Endothelial cell of umbilical vein (primary cell): Measurements from ENCODE around the gene ZNF48. TPM values are rescaled to one million over a fixed set of nuclear protein-coding genes. Genes with fewer than 3 reads are reported as not detected.

ENCODE experiments used
- BruUV-seq: library from RNA; stranded (reverse); fragments of 400-500 nt; replicated peaks from 2 replicates; lab custom pipeline; 2021; lab: Mats Ljungman, UMichigan
- CTCF ChIA-PET: fragments of 300-600, 350-600 bp; sonication (Branson Sonifier 250); formaldehyde crosslinking; loops from one replicate; lab custom pipeline; 2021; ENCODE audit warnings: antibody characterized with exemption, inconsistent platforms; lab: Charles Lee
- POLR2A ChIA-PET: fragments of 300-600, 350-600 bp; sonication (Branson Sonifier 250); formaldehyde crosslinking; loops from one replicate; lab custom pipeline; 2021; ENCODE audit warnings: antibody characterized with exemption, inconsistent platforms; lab: Charles Lee
- DNase-seq: peaks from one replicate; pipeline ENCODE4 v3.0.0-alpha.2; 2011; ENCODE audit warnings: low read depth, low spot score
- FAIRE-seq: peaks from 2 replicates; lab custom pipeline; 2011; peaks lifted over from hg19 to GRCh38; lab: Jason Lieb, UNC
- H2AFZ ChIP-seq: 2 replicates; pipeline ENCODE4 v1.6.0; 2012; ENCODE audit warnings: low read depth, low read length, control low read depth, inconsistent platforms
- H3K27ac ChIP-seq: 2 replicates; pipeline ENCODE4 v1.5.1; 2011; ENCODE audit warnings: low read depth, mild to moderate bottlenecking, control low read depth, low read length, moderate library complexity; ENCODE audit not compliant: insufficient read depth
- H3K27me3 ChIP-seq, 2 experiments: 2 replicates each; pipeline versions ENCODE4 v1.6.0 to v1.6.1; 2011; ENCODE audit warnings: low read length in 2 of 2, mixed read lengths in 1 of 2; ENCODE audit not compliant: control insufficient read depth in 2 of 2, insufficient read depth in 2 of 2
- H3K36me3 ChIP-seq, 2 experiments: 2 replicates in 1 of 2; 3 replicates in 1 of 2; pipeline ENCODE4 v1.5.1; 2011; ENCODE audit warnings: low read length in 2 of 2, mild to moderate bottlenecking in 1 of 2, moderate library complexity in 1 of 2; ENCODE audit not compliant: control insufficient read depth in 2 of 2, insufficient read depth in 2 of 2; ENCODE audit errors: extremely low read depth in 1 of 2
- H3K4me1 ChIP-seq: 3 replicates; pipeline ENCODE4 v1.5.1; 2011; ENCODE audit warnings: mild to moderate bottlenecking, low read length; ENCODE audit not compliant: control insufficient read depth, insufficient read depth; ENCODE audit errors: extremely low read depth
- H3K4me2 ChIP-seq: 2 replicates; pipeline ENCODE4 v1.6.1; 2011; ENCODE audit warnings: low read length, control low read depth, mixed read lengths; ENCODE audit not compliant: insufficient read depth
- H3K4me3 ChIP-seq, 3 experiments: fragments of 200-600 bp in 1 of 3; sonication (generic), shearing (Covaris generic) in 1 of 3; replicated peaks in 1 of 3; 2 replicates each; pipeline ENCODE4 v1.5.1; 2011 to 2016; ENCODE audit warnings: control low read depth in 3 of 3, low read length in 3 of 3, mild to moderate bottlenecking in 2 of 3, inconsistent platforms in 1 of 3, low read depth in 1 of 3, moderate library complexity in 1 of 3; ENCODE audit not compliant: insufficient read depth in 1 of 3
- H3K79me2 ChIP-seq: 2 replicates; pipeline ENCODE4 v1.6.0; 2012; ENCODE audit warnings: low read length, inconsistent platforms; ENCODE audit not compliant: control insufficient read depth, insufficient read depth
- H3K9ac ChIP-seq: replicated peaks from 2 replicates; pipeline ENCODE3; 2011; ENCODE audit warnings: low read length, control low read depth; ENCODE audit not compliant: insufficient read depth; ENCODE audit errors: extremely low read depth
- H3K9me1 ChIP-seq: replicated peaks from 3 replicates; pipeline ENCODE4 v1.6.0; 2011; ENCODE audit warnings: mild to moderate bottlenecking, low read length; ENCODE audit not compliant: control insufficient read depth, insufficient read depth; ENCODE audit errors: extremely low read depth
- H3K9me3 ChIP-seq: replicated peaks from 2 replicates; pipeline ENCODE4 v1.5.1; 2012; ENCODE audit warnings: low read length, inconsistent platforms; ENCODE audit not compliant: control insufficient read depth, insufficient read depth
- H4K20me1 ChIP-seq: replicated peaks from 2 replicates; pipeline ENCODE3; 2011; ENCODE audit warnings: mild to moderate bottlenecking, low read length; ENCODE audit not compliant: control insufficient read depth, insufficient read depth; ENCODE audit errors: extremely low read depth
- CTCF ChIP-seq, 2 donors: IDR thresholded peaks; 1 replicate in 1 of 2; 2 replicates in 1 of 2; pipeline ENCODE4 v1.5.1; 2011; ENCODE audit warnings: low read length in 2 of 2, mild to moderate bottlenecking in 2 of 2, moderate library complexity in 2 of 2, control low read depth in 1 of 2, inconsistent platforms in 1 of 2, low read depth in 1 of 2; ENCODE audit not compliant: insufficient read depth in 1 of 2; ENCODE audit errors: extremely low read depth in 1 of 2
- EZH2 ChIP-seq: IDR thresholded peaks from 2 replicates; pipeline ENCODE4 v1.6.1; 2012; ENCODE audit warnings: borderline replicate concordance, low read depth, mild to moderate bottlenecking, moderate library complexity, low read length, inconsistent platforms; ENCODE audit not compliant: severe bottlenecking
- FOS ChIP-seq: IDR thresholded peaks from 2 replicates; pipeline ENCODE4 v1.6.1; 2011; ENCODE audit warnings: mild to moderate bottlenecking, low read length, moderate library complexity, borderline replicate concordance; ENCODE audit not compliant: insufficient read depth
- GATA2 ChIP-seq: IDR thresholded peaks from 2 replicates; pipeline ENCODE4 v1.7.0; 2011; ENCODE audit warnings: low read depth, mild to moderate bottlenecking, moderate library complexity, mixed read lengths, low read length; ENCODE audit not compliant: insufficient read length, insufficient read depth
- JUN ChIP-seq: IDR thresholded peaks from 2 replicates; pipeline ENCODE4 v1.6.1; 2011; ENCODE audit warnings: borderline replicate concordance, low read depth; ENCODE audit not compliant: insufficient read length, insufficient read depth
- MAX ChIP-seq: IDR thresholded peaks from 2 replicates; pipeline ENCODE4 v1.6.1; 2011; ENCODE audit not compliant: insufficient read depth, insufficient read length
- MYC ChIP-seq: IDR thresholded peaks from one replicate; pipeline ENCODE4 v1.6.1; 2011; ENCODE audit warnings: mild to moderate bottlenecking, low read depth, low read length
- POLR2A ChIP-seq: IDR thresholded peaks from 2 replicates; pipeline ENCODE4 v1.6.1; 2012; ENCODE audit warnings: low read depth, mild to moderate bottlenecking, control low read depth, low read length
- POLR2AphosphoS5 ChIP-seq: IDR thresholded peaks from 2 replicates; pipeline ENCODE4 v1.6.1; 2012; ENCODE audit warnings: low read depth, mild to moderate bottlenecking, control low read depth, low read length, moderate library complexity; ENCODE audit not compliant: insufficient read depth
- dilution Hi-C: fragments of 300-500 bp; cut with MboI; formaldehyde crosslinking; loops from one replicate; pipeline ENCODE4 v1.15.0; 2019; ENCODE audit warnings: low sequenced_read_pairs; ENCODE audit not compliant: extremely low pct_ligation_motif_present
- intact Hi-C: fragments of 100-400 bp; cut with micrococcal nuclease; formaldehyde crosslinking; loops from one replicate; pipeline ENCODE4 v1.10.0; 2022
- polyA plus RNA-seq, 4 experiments: library from polyadenylated mRNA; depleted of rRNA in 3 of 4; stranded (reverse) in 3 of 4; unstranded in 1 of 4; fragments of >200 nt; gene quantifications; 2 replicates each; pipeline versions ENCODE4 v1.2.1 to v1.2.3, GENCODE V29; 2011 to 2012; ENCODE audit warnings: missing spikeins in 1 of 4
- total RNA-seq: library from RNA; stranded (reverse); gene quantifications from 2 replicates; pipeline ENCODE4 v1.2.3, GENCODE V29; 2021

The ZNF48 gene
- total and polyA plus RNA-seq, 2 donors (not counting 3 experiments of a cell fraction or from before 2014, with no cell fraction given), result 15.3 to 16.1 TPM

DNA sequence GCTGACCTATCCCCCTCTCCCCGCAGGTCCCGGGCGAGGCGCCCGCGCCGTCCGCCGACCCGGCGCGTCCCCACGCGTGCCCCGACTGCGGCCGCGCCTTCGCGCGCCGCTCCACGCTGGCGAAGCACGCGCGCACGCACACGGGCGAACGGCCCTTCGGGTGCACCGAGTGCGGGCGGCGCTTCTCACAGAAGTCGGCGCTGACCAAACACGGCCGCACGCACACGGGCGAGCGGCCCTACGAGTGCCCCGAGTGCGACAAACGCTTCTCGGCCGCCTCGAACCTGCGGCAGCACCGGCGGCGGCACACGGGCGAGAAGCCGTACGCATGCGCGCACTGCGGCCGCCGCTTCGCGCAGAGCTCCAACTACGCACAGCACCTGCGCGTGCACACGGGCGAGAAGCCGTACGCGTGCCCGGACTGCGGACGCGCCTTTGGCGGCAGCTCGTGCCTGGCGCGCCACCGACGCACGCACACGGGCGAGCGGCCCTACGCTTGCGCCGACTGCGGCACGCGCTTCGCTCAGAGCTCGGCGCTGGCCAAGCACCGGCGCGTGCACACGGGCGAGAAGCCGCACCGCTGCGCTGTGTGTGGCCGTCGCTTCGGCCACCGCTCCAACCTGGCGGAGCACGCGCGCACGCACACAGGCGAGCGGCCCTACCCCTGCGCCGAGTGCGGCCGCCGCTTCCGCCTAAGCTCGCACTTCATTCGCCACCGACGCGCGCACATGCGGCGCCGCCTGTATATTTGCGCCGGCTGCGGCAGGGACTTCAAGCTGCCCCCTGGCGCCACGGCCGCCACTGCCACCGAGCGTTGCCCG is 22.5 kb downstream of the ZNF48 start:
- BruUV-seq, result no TSS peak
- Histone ChIP-seq H3K4me3 (peak overlapping the region in 2 of 3 experiments; percentile 44 to 57), H3K4me2 (peak overlapping the region; percentile 53), H2AFZ (peak overlapping the region; percentile 62), H3K27ac (no peak overlapping the region), H4K20me1 (no peaks in the 10 kb centered on the region), H3K9ac (no peak overlapping the region), H3K36me3 (peaks cover 3 to 6% of the 10 kb centered on the region in 2 experiments), H3K9me1 (no peaks in the 10 kb centered on the region), H3K27me3 (no peaks in the 10 kb centered on the region), H3K4me1 (peaks cover 3% of the 10 kb centered on the region), H3K9me3 (no peaks in the 10 kb centered on the region), H3K79me2 (no peaks in the 10 kb centered on the region)
- FAIRE-seq (peak; percentile 87), DNase-seq (peak; percentile 96)
- POLR2A ChIA-PET, result interaction anchor here (0.5 to 1.4 kb wide), 3 partner anchors 10 to 302 kb away, joined by 3 to 7 read pairs (median 6); partner anchors contain the start of genes DCTPP1 and ZNF771
- CTCF ChIA-PET, result interaction anchor here (0.5 to 4.8 kb wide), 19 partner anchors 8 to 326 kb away, joined by 3 to 46 read pairs (median 6); partner anchors contain the start of genes CD2BP2, CORO1A, DCTPP1 and MAPK3
- no peak for TF ChIP-seq JUN
- peak; percentile 95 for TF ChIP-seq POLR2AphosphoS5
- peak; percentile 19 for TF ChIP-seq MAX
- TF ChIP-seq CTCF (IDR thresholded peaks at IDR 0.05; ENCODE audit: extremely low read depth in 1 of 2, insufficient read depth in 1 of 2, low read depth in 1 of 2, low read length in 2 of 2), result peak in 1 of 2 donors; percentile 37
- no peak for TF ChIP-seq FOS
- TF ChIP-seq GATA2, result no peak
- peak; percentile 42 for TF ChIP-seq POLR2A
- TF ChIP-seq EZH2, result no peak
- TF ChIP-seq MYC, result no peak
- dilution Hi-C loops, result no loop called here
- intact Hi-C loops, result loop anchor here (1.0 kb wide), 3 partner anchors 8 to 28 kb away; partner anchors contain the start of gene SEPHS2
